HepG2 (cell line): ENCODE data around the gene SLC9A9. TPM values are rescaled to one million over a fixed set of nuclear protein-coding genes. Genes with fewer than 3 reads are reported as not detected.

ENCODE experiments used
- SIN3A ChIP-seq: IDR thresholded peaks from 2 replicates; pipeline ENCODE4 v1.6.1; 2011; ENCODE audit warnings: low read depth, mild to moderate bottlenecking, control low read depth, low read length, borderline replicate concordance
- SNAPC4 ChIP-seq: sonication (generic); formaldehyde crosslinking; IDR thresholded peaks from 2 replicates; pipeline ENCODE4 v1.4.0; 2020; ENCODE audit warnings: mild to moderate bottlenecking, missing genetic modification reagents
- ZBTB39 ChIP-seq: sonication (generic); formaldehyde crosslinking; IDR thresholded peaks from 2 replicates; pipeline ENCODE4 v1.5.0; 2020; ENCODE audit warnings: missing genetic modification reagents
- ZNF687 ChIP-seq: sonication (generic); formaldehyde crosslinking; IDR thresholded peaks from 2 replicates; pipeline ENCODE4 v1.5.1; 2020; ENCODE audit warnings: mild to moderate bottlenecking, missing genetic modification reagents, moderate library complexity
- ZNF768 ChIP-seq: sonication (generic); formaldehyde crosslinking; IDR thresholded peaks from 2 replicates; pipeline ENCODE4 v1.4.0; 2020; ENCODE audit warnings: missing genetic modification reagents
- polyA plus RNA-seq, 8 experiments: library from polyadenylated mRNA; depleted of rRNA in 3 of 8; stranded (reverse) in 7 of 8; unstranded in 1 of 8; fragments of >200 nt; fragmentation: Illumina TruSeq in 4 of 8; extraction: Trizol in 4 of 8; gene quantifications; 2 replicates each; pipeline versions ENCODE4 v1.2.1 to v1.2.3, GENCODE V29; 2011 to 2016; ENCODE audit warnings: low read depth in 4 of 8, missing spikeins in 1 of 8, mixed read lengths in 1 of 8; ENCODE audit not compliant: insufficient read depth in 1 of 8
- total RNA-seq, 5 experiments: library from RNA; depleted of rRNA; stranded (reverse); fragments of >200 nt; fragmentation: Illumina TruSeq; extraction: Trizol; gene quantifications; 2 replicates each; pipeline ENCODE4 v1.2.3, GENCODE V29; 2016; ENCODE audit warnings: low read depth in 1 of 5

The SLC9A9 gene
- total and polyA plus RNA-seq, 2 of the 13 experiments (the other 11 are each of a cell fraction or from before 2014, with no cell fraction given) = not detected

- TF ChIP-seq SNAPC4 (CRISPR knock-in tag) (no peak), ZBTB39 (no peak), SIN3A (no peak), ZNF687 (CRISPR knock-in tag) (no peak), ZNF768 (no peak)
These were observed 584.3 kb downstream of the SLC9A9 start (continued) for GRCh38 chr3:143263852-143264513.
